ENCODE data around the gene SLC25A15.
"Not testable (repeated sequence)": the region's sequence is repeated elsewhere in the genome, so short reads cannot be mapped to it uniquely, and the experiment has no call there.

Gene SLC25A15

DNA sequence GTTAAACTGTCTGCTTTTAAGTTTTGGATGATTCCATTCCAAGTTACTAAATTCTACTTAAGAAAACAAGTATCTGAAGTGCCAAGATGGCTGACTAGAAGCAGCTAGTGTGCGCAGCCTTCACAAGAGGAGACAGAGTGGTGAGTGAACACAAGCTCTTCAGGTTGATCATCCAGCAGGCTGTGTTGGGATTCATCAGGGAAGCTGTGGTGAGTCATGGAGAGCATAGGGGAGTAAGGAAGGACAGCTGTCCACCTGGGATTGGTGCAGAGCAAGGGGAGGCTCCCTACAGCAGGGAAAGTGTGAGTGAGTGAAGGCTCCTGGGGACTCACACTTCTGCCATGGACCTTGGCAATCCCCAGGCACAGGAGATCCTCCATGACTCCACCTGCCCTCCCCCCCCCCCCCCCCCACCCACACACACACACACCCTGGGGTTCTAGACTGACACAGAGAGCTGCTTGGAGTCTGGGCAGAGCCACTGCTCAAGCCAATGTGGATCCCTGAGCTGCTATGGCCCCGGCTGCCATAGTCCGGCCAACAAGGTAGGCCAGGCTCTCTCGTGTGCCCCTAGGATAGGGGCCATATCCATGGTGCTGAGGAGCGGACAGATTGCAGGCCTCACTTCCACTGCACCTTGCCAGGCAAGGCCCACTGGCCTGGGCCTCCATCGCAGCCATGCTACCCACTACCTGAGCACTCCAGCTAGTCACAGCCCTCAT lies 23.5 kb downstream of the SLC25A15 start:
- H3K4me3 ChIP-seq (ENCODE audit: low read length) = no peak overlapping the region
- no peak for DNase-seq (ENCODE audit: low read depth)
- TF ChIP-seq, protein P1, sequence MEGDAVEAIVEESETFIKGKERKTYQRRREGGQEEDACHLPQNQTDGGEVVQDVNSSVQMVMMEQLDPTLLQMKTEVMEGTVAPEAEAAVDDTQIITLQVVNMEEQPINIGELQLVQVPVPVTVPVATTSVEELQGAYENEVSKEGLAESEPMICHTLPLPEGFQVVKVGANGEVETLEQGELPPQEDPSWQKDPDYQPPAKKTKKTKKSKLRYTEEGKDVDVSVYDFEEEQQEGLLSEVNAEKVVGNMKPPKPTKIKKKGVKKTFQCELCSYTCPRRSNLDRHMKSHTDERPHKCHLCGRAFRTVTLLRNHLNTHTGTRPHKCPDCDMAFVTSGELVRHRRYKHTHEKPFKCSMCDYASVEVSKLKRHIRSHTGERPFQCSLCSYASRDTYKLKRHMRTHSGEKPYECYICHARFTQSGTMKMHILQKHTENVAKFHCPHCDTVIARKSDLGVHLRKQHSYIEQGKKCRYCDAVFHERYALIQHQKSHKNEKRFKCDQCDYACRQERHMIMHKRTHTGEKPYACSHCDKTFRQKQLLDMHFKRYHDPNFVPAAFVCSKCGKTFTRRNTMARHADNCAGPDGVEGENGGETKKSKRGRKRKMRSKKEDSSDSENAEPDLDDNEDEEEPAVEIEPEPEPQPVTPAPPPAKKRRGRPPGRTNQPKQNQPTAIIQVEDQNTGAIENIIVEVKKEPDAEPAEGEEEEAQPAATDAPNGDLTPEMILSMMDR (conservative IDR thresholded peaks at IDR 0.05; ENCODE audit: low read length) = no peak

DNA sequence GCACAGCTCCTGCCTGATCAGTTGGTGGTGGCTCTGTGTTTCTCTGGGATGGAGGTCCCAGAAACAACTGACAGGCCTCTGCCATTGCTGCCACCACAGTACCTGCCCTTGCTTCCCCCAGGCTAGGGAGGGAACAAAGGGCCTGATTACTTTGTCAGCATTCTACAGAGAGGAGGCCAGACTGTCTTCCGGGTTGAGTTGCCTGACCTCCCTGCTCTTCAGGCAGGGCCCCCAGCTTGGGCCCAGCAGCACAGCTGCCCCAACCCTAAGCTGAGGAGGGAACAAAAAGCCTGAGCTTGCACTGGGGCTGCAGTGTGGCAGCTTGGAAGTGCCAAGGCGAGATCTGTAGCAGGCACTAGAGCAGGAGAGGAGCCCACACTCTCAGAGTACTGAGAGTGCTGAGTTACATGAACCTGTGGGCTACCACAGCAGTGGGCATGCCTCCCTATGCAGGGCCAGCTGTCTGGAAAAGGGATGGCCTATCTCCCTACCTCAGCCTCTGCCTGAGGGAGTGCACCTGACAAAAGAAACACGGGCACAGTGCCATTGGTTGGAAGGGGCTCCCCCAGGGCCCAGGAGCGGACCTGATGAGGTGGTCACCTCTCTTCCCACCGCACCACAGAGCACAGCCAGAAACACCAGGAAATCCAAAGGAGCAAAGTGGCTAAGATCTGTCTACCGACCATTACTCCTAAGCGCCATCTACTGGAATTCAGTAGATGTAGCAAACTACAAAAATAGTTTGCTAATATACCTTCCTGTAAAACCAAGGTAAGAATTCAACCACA lies 24.4 kb downstream of the SLC25A15 start:
- TF ChIP-seq, protein P1 (conservative IDR thresholded peaks at IDR 0.05; ENCODE audit: low read length) = peak; percentile 61
- no peak for DNase-seq (ENCODE audit: low read depth)
- no peak overlapping the region for H3K4me3 ChIP-seq (ENCODE audit: low read length)

DNA sequence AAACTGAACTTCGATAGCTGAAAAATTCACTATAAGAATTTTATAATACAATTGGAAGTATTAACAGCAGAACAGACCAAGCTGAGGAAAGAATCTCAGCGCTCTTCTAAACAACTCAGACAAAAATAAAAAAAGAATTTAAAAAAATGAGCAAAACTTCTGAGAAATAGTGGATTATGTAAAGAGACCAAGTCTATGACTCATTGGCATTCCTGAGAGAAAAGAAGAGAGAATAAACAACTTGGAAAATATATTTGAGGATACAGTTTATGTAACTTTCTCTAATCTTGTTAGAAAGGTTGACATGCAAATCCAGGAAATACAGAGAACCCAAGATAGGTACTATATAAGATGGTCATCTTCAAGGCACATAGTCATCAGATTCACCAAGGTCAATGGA lies 25.4 kb downstream of the SLC25A15 start:
- TF ChIP-seq, protein P1 (conservative IDR thresholded peaks at IDR 0.05; ENCODE audit: low read length) = no peak
- no peak for DNase-seq (ENCODE audit: low read depth)
- H3K4me3 ChIP-seq (ENCODE audit: low read length) = no peak overlapping the region

DNA sequence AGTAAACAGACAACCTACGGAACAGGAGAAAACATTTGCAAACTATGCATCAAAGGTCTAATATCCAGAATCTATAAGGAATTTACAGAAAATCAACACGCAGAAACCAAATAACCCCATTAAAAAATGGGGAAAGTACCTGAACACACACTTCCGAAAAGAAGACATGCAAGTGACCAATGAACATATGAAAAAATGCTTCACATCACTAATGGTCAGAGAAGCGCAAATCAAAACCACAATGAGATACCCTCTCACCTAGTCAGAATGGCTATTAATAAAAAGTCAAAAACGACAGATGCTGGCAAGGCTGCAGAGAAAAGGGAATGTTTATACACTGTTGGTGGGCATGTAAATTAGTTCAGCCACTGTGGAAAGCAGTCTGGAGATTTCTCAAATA lies 29.5 kb downstream of the SLC25A15 start:
- no peak for DNase-seq (ENCODE audit: low read depth)
- TF ChIP-seq, protein P1 (conservative IDR thresholded peaks at IDR 0.05; ENCODE audit: low read length) = no peak
- no peak overlapping the region for H3K4me3 ChIP-seq (ENCODE audit: low read length)

DNA sequence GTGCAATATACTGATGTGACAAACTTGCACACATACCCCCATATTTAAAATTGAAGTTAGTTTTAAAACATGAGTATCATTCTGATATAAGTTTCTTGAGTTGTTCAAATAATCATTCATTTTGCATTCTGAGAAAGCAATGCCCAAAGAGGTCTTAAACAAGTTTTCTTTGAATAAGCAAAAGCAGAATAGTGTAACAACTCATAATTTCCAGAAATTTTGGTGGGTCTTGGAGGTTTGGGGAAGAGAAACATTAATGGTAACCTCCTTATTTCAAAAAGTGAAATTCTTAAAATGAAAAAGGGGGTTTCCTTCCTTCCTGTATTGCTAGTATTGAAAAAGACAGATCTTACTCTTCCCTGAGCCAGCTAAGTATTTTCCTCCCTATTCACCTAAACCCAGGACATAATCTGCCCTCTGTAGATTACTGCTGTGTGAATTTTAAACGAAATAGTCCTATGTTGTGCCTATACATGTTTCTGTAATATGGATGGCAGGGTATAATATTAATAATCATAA lies 30.4 kb downstream of the SLC25A15 start:
- no peak overlapping the region for H3K4me3 ChIP-seq (ENCODE audit: low read length)
- DNase-seq (ENCODE audit: low read depth) = no peak
- TF ChIP-seq, protein P1 (conservative IDR thresholded peaks at IDR 0.05; ENCODE audit: low read length) = no peak

GRCh38 chr13:40839725-40840124 lies 50.3 kb downstream of the SLC25A15 start:
- not testable (repeated sequence) for H3K4me3 ChIP-seq (ENCODE audit: low read length); DNase-seq (ENCODE audit: low read depth)

- DNase-seq (ENCODE audit: low read depth); H3K4me3 ChIP-seq (ENCODE audit: low read length): not testable (repeated sequence)
Measured at GRCh38 chr13:40840955-40841354, 51.5 kb downstream of the SLC25A15 start.
